Measurements from ENCODE around the gene TRIO.
"Not testable (repeated sequence)": the region's sequence is repeated elsewhere in the genome, so short reads cannot be mapped to it uniquely, and the experiment has no call there.

Gene TRIO

DNA sequence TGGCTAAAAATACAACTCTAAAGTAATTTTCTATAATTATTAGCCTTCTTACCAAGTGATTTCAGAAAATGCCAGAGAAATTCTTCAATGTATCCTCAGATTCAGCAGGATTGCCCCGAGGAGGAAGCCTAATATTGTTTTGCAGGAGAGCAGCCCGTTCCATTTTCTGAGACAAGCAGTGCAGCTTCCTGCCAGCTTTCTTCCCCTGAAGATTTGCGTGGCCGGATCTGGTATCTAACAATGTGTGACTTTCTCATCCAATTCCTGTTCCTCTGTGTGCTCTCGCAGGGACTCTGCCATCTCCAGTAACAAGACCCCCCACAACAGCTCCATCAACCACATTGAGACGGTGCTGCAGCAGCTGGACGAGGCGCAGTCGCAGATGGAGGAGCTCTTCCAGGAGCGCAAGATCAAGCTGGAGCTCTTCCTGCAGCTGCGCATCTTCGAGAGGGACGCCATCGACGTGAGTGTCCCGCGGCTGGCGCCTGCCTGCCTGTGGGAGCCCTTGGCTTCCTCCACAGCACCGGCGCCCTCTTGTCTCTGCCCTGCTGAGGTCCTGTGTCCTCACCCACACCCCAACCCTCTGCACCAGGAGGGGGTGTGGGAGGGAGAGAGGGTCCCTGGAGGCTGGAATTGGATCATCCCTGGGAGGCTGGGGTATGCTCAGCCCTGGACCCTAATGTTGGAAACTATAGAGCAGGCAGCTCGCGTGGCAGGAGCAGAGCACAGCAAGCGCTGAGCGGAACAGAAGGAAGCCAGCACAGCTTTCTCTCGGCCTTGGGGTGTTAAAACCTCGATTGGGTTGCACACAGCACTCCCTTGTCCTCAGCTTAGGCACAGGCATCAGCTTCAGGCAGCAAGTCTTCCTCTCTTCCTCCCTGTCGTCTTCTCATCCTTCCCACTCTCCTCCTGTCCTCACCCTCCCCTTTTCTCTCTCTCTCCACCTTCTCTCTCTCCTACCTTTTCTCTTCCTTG lies 216.2 kb downstream of the TRIO start:
- no peak for DNase-seq (ENCODE audit: low read depth)

DNA sequence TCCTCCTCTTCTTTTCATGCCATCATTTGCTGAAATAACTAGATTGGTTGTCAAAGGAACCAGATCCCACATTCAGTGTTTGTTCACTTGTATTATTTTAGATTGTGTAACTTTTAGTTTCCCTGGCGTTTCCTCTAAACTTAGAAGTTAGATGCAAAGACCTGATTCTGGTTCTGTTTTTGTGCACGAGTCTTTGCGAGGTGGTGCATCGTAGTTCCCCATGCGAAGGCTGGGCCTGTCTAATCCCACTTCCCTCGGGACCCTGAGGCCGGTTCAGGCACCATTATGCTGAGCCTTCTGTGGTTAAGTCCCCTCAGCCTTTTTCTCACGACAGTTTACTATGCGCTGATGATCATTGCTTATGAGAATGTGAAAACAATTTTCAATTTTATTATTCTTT lies 219.3 kb downstream of the TRIO start:
- no peak for DNase-seq (ENCODE audit: low read depth)

GRCh38 chr5:14364096-14364495 lies 221.0 kb downstream of the TRIO start:
- no peak for DNase-seq (ENCODE audit: low read depth)

GRCh38 chr5:14364576-14365472 lies 221.7 kb downstream of the TRIO start:
- DNase-seq (ENCODE audit: low read depth) = no peak

DNA sequence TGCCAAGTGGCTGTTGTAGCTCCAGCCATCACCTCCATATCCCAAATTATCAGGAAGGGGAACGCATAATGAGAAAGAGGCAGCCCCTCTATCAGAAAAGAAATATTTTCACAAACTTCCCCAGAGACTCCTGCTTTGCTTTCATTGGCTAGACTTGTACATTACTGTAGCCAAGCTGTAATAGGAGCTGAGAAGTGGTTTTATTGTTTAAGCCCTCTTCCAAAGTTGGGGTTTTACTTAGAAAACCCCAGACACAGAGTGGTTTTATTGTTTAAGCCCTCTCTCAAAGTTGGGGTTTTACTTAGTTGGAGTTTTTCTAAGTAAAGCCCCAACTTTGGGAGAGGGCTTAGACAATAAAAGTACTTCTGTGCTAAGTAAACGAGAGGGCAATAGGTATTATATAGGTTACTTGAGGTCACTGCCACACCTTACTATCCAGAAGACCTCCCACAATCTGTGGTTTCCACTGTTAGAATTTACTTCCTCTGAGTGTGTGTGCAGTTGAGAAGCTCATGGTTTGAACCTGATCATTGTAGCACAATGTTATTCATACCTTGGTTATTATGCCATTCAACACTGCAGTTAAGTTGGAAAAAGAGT lies 222.8 kb downstream of the TRIO start:
- DNase-seq (ENCODE audit: low read depth) = peak; percentile 9

DNA sequence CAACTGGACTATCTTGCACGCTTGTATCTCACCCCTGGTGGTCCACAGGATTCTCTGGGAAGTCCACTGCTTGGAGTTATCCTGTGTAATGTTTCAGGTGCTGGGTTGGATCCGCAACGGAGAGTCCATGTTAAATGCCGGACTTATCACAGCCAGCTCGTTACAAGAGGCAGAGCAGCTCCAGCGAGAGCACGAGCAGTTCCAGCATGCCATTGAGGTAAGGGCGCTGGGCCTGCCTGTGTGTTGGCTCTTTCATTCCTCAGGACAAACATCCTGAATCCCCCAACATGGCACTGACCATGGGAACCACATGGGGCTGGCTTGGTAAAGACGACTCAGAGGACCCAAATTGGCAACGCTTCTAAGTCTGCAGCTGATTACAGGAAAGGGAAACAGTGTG lies 223.6 kb downstream of the TRIO start:
- no peak for DNase-seq (ENCODE audit: low read depth)

GRCh38 chr5:14367364-14367763 lies 224.2 kb downstream of the TRIO start:
- DNase-seq (ENCODE audit: low read depth) = no peak

DNA sequence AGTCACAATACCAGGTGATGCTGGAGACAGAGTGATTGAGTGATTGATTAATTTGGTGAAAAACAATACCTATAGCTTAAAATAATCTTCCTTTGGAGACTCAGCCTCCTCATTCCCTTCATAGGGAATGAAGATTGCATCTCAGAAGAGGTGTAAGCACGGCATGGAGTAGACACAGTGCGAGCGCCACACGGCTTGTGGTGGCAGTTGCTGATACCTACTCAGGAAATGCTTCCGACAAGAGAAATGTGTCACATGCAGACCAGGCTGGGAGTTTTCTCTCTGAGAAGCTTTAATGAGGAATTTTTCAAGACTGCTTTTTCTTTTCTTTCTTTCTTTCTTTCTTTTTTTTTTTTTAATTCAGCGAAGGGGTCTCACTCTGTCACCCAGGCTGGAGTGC lies 226.6 kb downstream of the TRIO start:
- no peak for DNase-seq (ENCODE audit: low read depth)

GRCh38 chr5:14370386-14370785 lies 227.2 kb downstream of the TRIO start:
- no peak for DNase-seq (ENCODE audit: low read depth)

DNA sequence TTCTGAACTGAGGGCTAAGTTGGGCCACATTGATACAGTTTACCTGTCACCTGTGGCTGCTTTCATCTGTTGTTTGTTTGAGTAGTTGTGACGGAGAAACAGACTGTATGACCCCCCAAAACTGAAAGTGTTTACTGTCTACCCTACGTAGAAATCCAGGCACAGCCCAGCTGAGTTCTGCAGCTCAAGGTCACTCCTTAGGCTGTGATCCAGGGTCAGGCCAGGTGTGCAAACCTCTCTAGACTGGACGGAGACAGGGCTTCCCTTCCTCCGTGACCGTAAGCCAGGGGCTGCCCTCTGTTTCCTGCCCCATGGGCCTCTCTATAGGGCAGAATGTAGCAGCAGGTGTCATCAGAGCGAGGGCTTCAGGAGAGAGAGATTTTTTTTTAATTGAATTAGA lies 230.5 kb downstream of the TRIO start:
- DNase-seq (ENCODE audit: low read depth) = no peak

- no peak for DNase-seq (ENCODE audit: low read depth)
Observed at GRCh38 chr5:14374100-14374499, 231.0 kb downstream of the TRIO start.

- DNase-seq (ENCODE audit: low read depth) = no peak
Observed at GRCh38 chr5:14376789-14377188, 233.6 kb downstream of the TRIO start.

- DNase-seq (ENCODE audit: low read depth) = no peak
Observed at GRCh38 chr5:14379739-14380497, 236.8 kb downstream of the TRIO start.

DNA sequence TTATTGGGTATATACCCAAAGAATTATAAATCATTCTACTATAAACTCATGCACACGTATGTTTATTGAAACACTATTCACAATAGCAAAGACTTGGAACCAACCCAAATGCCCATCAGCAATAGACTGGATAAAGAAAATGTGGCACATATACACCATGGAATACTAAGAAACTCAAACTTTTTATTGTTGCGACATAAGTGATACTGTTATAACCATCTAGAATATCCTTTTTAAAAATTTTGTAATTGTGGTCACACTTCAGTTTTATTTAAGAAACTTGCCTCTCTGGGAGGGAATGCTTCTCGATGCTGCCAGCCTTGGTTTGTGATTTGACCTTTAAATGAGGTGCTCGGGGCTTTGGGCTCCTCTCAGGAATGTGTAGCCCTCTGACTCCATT lies 237.6 kb downstream of the TRIO start:
- DNase-seq (ENCODE audit: low read depth) = no peak

GRCh38 chr5:14382640-14383039 lies 239.5 kb downstream of the TRIO start:
- DNase-seq (ENCODE audit: low read depth) = no peak

GRCh38 chr5:14383923-14384322 lies 240.8 kb downstream of the TRIO start:
- DNase-seq (ENCODE audit: low read depth) = no peak

GRCh38 chr5:14385019-14385418 lies 241.9 kb downstream of the TRIO start:
- DNase-seq (ENCODE audit: low read depth) = no peak

DNA sequence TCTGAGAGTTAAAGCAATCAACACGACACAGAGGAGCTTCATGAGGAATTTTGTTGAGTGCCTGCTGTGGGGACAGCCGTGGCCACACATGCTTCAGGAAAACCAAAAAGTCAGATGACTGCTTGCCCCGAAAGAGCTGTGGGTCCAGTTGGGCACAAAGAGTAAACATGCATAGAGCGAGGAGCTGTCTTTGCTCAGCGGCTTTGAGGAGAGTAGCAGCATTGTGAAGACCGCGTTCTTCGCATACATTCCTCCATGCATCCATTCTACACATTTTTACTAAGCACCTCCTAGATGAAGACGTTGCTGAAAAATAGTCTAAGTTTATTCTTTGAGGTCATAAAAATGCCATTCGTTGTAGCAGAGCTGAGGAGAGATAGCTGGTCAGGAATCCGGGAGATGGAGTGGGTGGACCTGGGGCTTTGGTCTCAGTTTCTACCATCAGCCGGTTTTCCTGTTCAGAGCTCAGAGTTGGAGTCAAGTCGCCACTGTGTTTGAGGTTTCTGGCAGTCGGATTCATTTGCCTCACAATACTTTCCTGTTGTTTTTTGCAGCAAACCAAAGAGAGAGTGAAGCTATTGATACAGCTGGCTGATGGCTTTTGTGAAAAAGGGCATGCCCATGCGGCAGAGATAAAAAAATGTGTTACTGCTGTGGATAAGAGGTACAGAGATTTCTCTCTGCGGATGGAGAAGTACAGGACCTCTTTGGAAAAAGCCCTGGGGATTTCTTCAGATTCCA lies 243.9 kb downstream of the TRIO start:
- no peak for DNase-seq (ENCODE audit: low read depth)

DNA sequence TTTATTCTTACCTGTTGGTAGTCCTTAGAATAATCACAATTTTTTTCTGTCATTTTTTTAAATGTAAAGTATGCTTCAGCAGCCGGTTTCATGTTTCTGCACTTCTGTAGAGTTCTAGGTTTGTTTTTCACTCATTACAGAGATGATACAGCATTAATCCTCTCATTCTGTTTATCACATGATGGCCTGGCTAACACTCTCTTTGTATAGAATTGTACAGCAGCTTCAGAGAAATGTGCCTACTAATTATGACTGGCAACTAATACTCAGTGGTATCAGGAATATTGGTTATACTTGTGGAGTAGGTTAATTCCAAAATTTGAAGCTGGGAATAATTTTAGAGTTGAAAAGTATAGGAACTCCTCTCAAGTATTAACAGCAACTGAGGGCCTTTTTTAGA lies 245.6 kb downstream of the TRIO start:
- no peak for DNase-seq (ENCODE audit: low read depth)

DNA sequence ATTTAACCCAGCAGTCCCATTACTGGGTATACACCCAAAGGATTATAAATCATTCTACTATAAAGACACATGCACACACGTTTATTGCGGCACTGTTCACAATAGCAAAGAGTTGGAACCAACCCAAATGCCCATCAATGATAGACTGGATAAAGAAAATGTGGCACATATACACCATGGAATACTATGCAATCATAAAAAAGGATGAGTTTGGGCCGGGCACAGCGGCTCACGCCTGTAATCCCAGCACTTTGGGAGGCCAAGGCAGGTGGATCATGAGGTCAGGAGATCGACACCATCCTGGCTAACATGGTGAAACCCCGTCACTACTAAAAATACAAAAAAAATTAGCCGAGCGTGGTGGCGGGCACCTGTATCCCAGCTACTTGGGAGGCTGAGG lies 249.4 kb downstream of the TRIO start:
- not testable (repeated sequence) for DNase-seq (ENCODE audit: low read depth)

GRCh38 chr5:14394365-14394764 lies 251.2 kb downstream of the TRIO start:
- no peak for DNase-seq (ENCODE audit: low read depth)
